Esophagus muscularis mucosa (tissue), 4 donors: ENCODE data around the gene ELK3. TPM values are rescaled to one million over a fixed set of nuclear protein-coding genes. Genes with fewer than 3 reads are reported as not detected.

Source experiments
- DNase-seq: peaks from one replicate; pipeline ENCODE4 v3.0.0-alpha.2; 2017; ENCODE audit errors: extremely low spot score
- H3K27ac ChIP-seq, 4 donors: fragments of 200-600 bp; sonication (generic); replicated peaks in 1 of 4; 1 replicate in 3 of 4; 2 replicates in 1 of 4; pipeline ENCODE4 v1.5.1; 2016 to 2019; ENCODE audit warnings: mild to moderate bottlenecking in 1 of 4
- H3K27me3 ChIP-seq, 4 donors: fragments of 200-600 bp; sonication (generic); one replicate each; pipeline versions ENCODE4 v1.5.1 to v1.6.0; 2016 to 2019
- H3K36me3 ChIP-seq, 4 donors: fragments of 200-600 bp; sonication (generic); one replicate each; pipeline ENCODE4 v1.5.1; 2016 to 2019
- H3K4me1 ChIP-seq, 4 donors: fragments of 200-600 bp; sonication (generic); one replicate each; pipeline ENCODE4 v1.5.1; 2016 to 2019
- H3K4me3 ChIP-seq, 4 donors: fragments of 200-600 bp; sonication (generic); 1 replicate in 2 of 4; 2 replicates in 2 of 4; pipeline ENCODE4 v1.5.1; 2016 to 2019; ENCODE audit warnings: mild to moderate bottlenecking in 4 of 4, moderate library complexity in 1 of 4
- H3K9me3 ChIP-seq, 4 donors: fragments of 200-600 bp; sonication (generic); 1 replicate in 3 of 4; 2 replicates in 1 of 4; pipeline ENCODE4 v1.5.1; 2016 to 2019
- CTCF ChIP-seq, 3 experiments: fragments of 200-600 bp in 2 of 3; fragments of 450-650 bp in 1 of 3; sonication (generic) in 2 of 3; IDR thresholded peaks; one replicate each; pipeline ENCODE4 v1.5.1; 2017 to 2019; ENCODE audit warnings: antibody characterized with exemption in 3 of 3, mild to moderate bottlenecking in 2 of 3, moderate library complexity in 1 of 3
- EP300 ChIP-seq: sonication (generic); formaldehyde crosslinking; IDR thresholded peaks from one replicate; pipeline ENCODE4 v1.6.1; 2017; ENCODE audit warnings: antibody characterized with exemption
- POLR2A ChIP-seq: fragments of 450-650 bp; IDR thresholded peaks from one replicate; pipeline ENCODE4 v1.6.1; 2017; ENCODE audit warnings: antibody characterized with exemption, moderate library complexity, mild to moderate bottlenecking, low read depth
- POLR2AphosphoS5 ChIP-seq, 2 donors: sonication (generic); formaldehyde crosslinking; IDR thresholded peaks; one replicate each; pipeline ENCODE4 v1.6.1; 2017; ENCODE audit warnings: antibody characterized with exemption in 2 of 2
- WGBS: methylation state at CpG from one replicate; pipeline ENCODE4 v1.1.5; 2018; 5-methylcytosine and 5-hydroxymethylcytosine counted together
- intact Hi-C: fragments of 100-400 bp; cut with DNase I; formaldehyde crosslinking; loops from one replicate; pipeline ENCODE4 v1.15.1; 2023
- total RNA-seq, 4 donors: library from RNA; depleted of rRNA; stranded (reverse); fragments of >200 nt; gene quantifications; one replicate each; pipeline versions ENCODE4 v1.1.0 to v1.2.1, GENCODE V29; 2016

ELK3 gene
- total RNA-seq, 4 donors from 2014 or later = 13.7 to 26.9 (median 25.7) TPM

DNA sequence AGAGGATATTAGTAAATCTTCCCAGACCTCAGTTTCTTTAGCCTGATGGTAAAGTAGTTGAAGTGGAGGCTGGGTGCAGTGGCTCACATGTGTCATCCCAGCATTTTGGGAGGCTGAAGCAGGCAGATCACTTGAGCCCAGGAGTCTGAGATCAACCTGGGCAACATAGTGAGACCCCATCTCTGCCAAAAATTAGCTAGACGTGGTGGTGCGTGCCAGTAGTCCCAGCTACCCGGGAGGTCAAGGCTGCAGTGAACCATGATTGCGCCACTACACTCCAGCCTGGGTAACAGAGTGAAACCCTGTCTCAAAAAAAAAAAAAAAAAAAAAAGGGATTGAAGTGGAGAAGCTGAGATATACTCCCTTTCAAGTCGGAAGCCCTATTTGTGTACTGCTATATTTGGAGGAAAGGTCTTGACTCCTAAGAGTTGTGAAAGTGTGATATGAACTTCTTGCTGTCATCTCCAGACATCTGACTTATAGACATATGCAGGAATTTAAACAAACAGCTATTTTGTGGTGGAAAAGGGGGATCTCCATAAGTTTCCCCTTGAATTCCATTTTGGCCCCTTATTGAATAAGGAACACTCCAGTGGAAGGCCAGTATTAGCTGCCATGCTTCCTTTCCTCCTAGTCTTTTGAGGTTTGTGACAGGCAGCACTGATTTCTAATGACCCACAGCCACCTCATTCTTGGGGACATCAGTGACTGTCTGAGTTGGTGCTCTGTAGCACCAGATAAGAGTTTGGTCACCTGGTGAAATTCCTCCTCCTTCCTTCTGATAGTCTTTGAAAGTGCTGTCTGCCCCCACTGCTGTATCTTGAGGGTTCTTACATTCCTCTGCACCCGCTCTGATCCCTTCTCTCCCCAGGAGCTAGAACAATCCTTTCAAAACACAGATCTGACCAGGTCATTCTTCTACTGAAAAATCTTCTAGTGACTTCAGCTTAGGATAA, 7.4 kb downstream of the ELK3 start:
- Histone ChIP-seq H3K4me3 (no peak overlapping the region), H3K4me1 (peaks cover 24 to 35% (median 31%) of the 10 kb centered on the region in 4 donors), H3K36me3 (no peaks in the 10 kb centered on the region), H3K9me3 (no peaks in the 10 kb centered on the region), H3K27me3 (no peaks in the 10 kb centered on the region), H3K27ac (no peak overlapping the region)
- WGBS = 90% methylated on average over 6 of the region's 6 CpGs
- intact Hi-C loops = no loop called here
- no peak for DNase-seq
- no peak for TF ChIP-seq EP300
- TF ChIP-seq POLR2AphosphoS5 (IDR thresholded peaks at IDR 0.05) = no peak
- no peak for TF ChIP-seq CTCF (IDR thresholded peaks at IDR 0.05)
- no peak for TF ChIP-seq POLR2A

DNA sequence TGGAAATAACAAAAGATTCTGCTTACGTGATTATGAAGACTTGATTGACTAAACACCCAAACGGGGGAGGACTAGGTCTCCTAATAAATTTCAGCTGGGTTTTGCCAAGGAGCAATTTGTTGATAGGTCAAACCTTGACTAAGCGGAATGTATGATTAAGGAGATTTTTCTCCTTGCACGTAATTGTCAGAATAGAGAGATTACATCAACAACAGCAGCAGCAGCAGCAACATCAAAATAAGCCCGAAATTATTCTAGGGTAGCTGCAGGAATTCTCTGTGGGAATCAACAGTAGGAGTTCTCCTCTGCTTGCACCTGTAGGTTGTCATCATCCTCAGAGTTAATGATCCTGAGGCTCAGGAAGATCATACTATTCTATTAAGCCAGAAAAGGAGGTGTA, 10.2 kb downstream of the ELK3 start:
- peaks cover 22 to 26% (median 24%) of the 10 kb centered on the region in 4 donors for H3K4me1 ChIP-seq
- 82% methylated on average over 5 of the region's 5 CpGs for WGBS
- H3K9me3 ChIP-seq = no peaks in the 10 kb centered on the region
- H3K27ac ChIP-seq = no peak overlapping the region
- TF ChIP-seq CTCF (IDR thresholded peaks at IDR 0.05) (no peak), POLR2A (no peak), EP300 (no peak), POLR2AphosphoS5 (IDR thresholded peaks at IDR 0.05) (no peak)
- DNase-seq = no peak
- H3K27me3 ChIP-seq = no peaks in the 10 kb centered on the region
- no peak overlapping the region for H3K4me3 ChIP-seq
- H3K36me3 ChIP-seq = no peaks in the 10 kb centered on the region
- intact Hi-C loops = no loop called here

DNA sequence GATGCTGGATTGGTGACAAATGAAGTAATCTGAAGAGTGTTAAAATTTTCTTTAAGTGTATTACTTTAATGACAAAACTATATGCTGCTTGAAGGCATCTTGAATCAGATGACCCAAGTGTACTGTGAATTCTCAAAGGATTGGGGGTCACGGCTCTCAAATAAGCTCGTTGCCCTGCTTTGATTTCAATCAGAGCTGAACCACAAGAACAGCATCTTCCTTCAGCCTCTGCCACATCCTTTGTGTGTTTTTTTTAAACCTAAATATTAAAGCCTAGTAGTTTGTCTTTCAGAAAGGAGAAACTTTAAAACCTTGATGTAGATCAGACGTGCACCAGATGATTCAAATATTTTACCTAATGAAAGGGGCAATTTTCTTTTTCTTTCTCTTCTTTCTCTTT, 11.7 kb downstream of the ELK3 start:
- Histone ChIP-seq H3K4me3 (no peak overlapping the region), H3K4me1 (peaks cover 31 to 41% (median 38%) of the 10 kb centered on the region in 4 donors), H3K27me3 (no peaks in the 10 kb centered on the region), H3K9me3 (no peaks in the 10 kb centered on the region), H3K36me3 (no peaks in the 10 kb centered on the region), H3K27ac (no peak overlapping the region)
- no peak for TF ChIP-seq EP300
- TF ChIP-seq POLR2A = no peak
- TF ChIP-seq CTCF (IDR thresholded peaks at IDR 0.05) = no peak
- TF ChIP-seq POLR2AphosphoS5 (IDR thresholded peaks at IDR 0.05) = no peak
- no peak for DNase-seq
- intact Hi-C loops = no loop called here
- 67% methylated on average over 3 of the region's 3 CpGs for WGBS

- H3K4me3 ChIP-seq = no peak overlapping the region
- H3K27me3 ChIP-seq = no peaks in the 10 kb centered on the region
- no peaks in the 10 kb centered on the region for H3K9me3 ChIP-seq
- DNase-seq = no peak
- no peaks in the 10 kb centered on the region for H3K36me3 ChIP-seq
- peaks cover 37 to 50% (median 48%) of the 10 kb centered on the region in 4 donors for H3K4me1 ChIP-seq
- WGBS = 81% methylated on average over 4 of the region's 4 CpGs
- H3K27ac ChIP-seq = peak overlapping the region in 1 of 4 donors; percentile 54
- TF ChIP-seq EP300 (no peak), POLR2AphosphoS5 (IDR thresholded peaks at IDR 0.05) (no peak), CTCF (IDR thresholded peaks at IDR 0.05) (no peak), POLR2A (no peak)
- intact Hi-C loops = no loop called here
Observed at GRCh38 chr12:96206936-96207662, 12.9 kb downstream of the ELK3 start.
